Suprapubic skin (tissue), 4 donors: ENCODE results near the gene KSR2. TPM values are rescaled to one million over a fixed set of nuclear protein-coding genes. Genes with fewer than 3 reads are reported as not detected.
"Not testable (repeated sequence)": the region's sequence is repeated elsewhere in the genome, so short reads cannot be mapped to it uniquely, and the experiment has no call there.

Experiments used
- DNase-seq, 2 donors: peaks; one replicate each; pipeline ENCODE4 v3.0.0-alpha.2; 2019; ENCODE audit warnings: low spot score in 2 of 2
- H3K27ac ChIP-seq: fragments of 200-600 bp; sonication (generic); one replicate; pipeline ENCODE4 v1.5.1; 2019
- H3K27me3 ChIP-seq: fragments of 200-600 bp; sonication (generic); one replicate; pipeline ENCODE4 v1.5.1; 2019
- H3K36me3 ChIP-seq: fragments of 200-600 bp; sonication (generic); one replicate; pipeline ENCODE4 v1.5.1; 2019
- H3K4me1 ChIP-seq: fragments of 200-600 bp; sonication (generic); one replicate; pipeline ENCODE4 v1.5.1; 2019
- H3K4me3 ChIP-seq: fragments of 200-600 bp; sonication (generic); one replicate; pipeline ENCODE4 v1.5.1; 2019; ENCODE audit warnings: mild to moderate bottlenecking
- H3K9me3 ChIP-seq: fragments of 200-600 bp; sonication (generic); one replicate; pipeline ENCODE4 v1.5.1; 2019
- CTCF ChIP-seq, 2 donors: fragments of 200-600 bp in 1 of 2; fragments of 450-650 bp in 1 of 2; sonication (generic) in 1 of 2; IDR thresholded peaks; one replicate each; pipeline ENCODE4 v1.5.1; 2016 to 2019; ENCODE audit warnings: antibody characterized with exemption in 2 of 2, mild to moderate bottlenecking in 1 of 2, moderate library complexity in 1 of 2
- EP300 ChIP-seq: sonication (generic); formaldehyde crosslinking; IDR thresholded peaks from one replicate; pipeline ENCODE4 v1.6.1; 2017; ENCODE audit warnings: antibody characterized with exemption
- POLR2A ChIP-seq, 2 donors: fragments of 450-650 bp; IDR thresholded peaks; one replicate each; pipeline ENCODE4 v1.6.1; 2017; ENCODE audit warnings: antibody characterized with exemption in 2 of 2, mild to moderate bottlenecking in 2 of 2, moderate library complexity in 2 of 2
- POLR2AphosphoS5 ChIP-seq, 3 donors: sonication (generic); formaldehyde crosslinking; IDR thresholded peaks; one replicate each; pipeline ENCODE4 v1.6.1; 2017; ENCODE audit warnings: antibody characterized with exemption in 3 of 3
- WGBS: methylation state at CpG from one replicate; pipeline ENCODE4 v1.1.5; 2018; 5-methylcytosine and 5-hydroxymethylcytosine counted together
- total RNA-seq, 4 donors: library from RNA; depleted of rRNA; stranded (reverse); fragments of >200 nt; gene quantifications; one replicate each; pipeline ENCODE4 v1.1.0, GENCODE V29; 2016

Gene KSR2
- total RNA-seq, 4 donors from 2014 or later: 0.24 to 0.39 (median 0.38) TPM; not detected in 1

- no peak for DNase-seq
- H3K4me1 ChIP-seq: no peaks in the 10 kb centered on the region
- no peaks in the 10 kb centered on the region for H3K36me3 ChIP-seq
- H3K4me3 ChIP-seq: no peak overlapping the region
- no peaks in the 10 kb centered on the region for H3K27me3 ChIP-seq
- H3K9me3 ChIP-seq: no peaks in the 10 kb centered on the region
- no peak overlapping the region for H3K27ac ChIP-seq
- TF ChIP-seq EP300 (no peak), POLR2AphosphoS5 (IDR thresholded peaks at IDR 0.05) (no peak), POLR2A (IDR thresholded peaks at IDR 0.05) (no peak), CTCF (IDR thresholded peaks at IDR 0.05) (no peak)
- 90% methylated on average over 5 of the region's 6 CpGs for WGBS
Measured at GRCh38 chr12:117640511-117640910, 328.3 kb downstream of the KSR2 start.

- Histone ChIP-seq H3K36me3 (no peaks in the 10 kb centered on the region), H3K27me3 (peaks cover 4% of the 10 kb centered on the region), H3K9me3 (no peaks in the 10 kb centered on the region), H3K4me1 (no peaks in the 10 kb centered on the region), H3K27ac (no peak overlapping the region), H3K4me3 (no peak overlapping the region)
- 75% methylated on average over 2 of the region's 2 CpGs for WGBS
- TF ChIP-seq EP300: no peak
- TF ChIP-seq POLR2AphosphoS5 (IDR thresholded peaks at IDR 0.05): no peak
- no peak for TF ChIP-seq CTCF (IDR thresholded peaks at IDR 0.05)
- TF ChIP-seq POLR2A (IDR thresholded peaks at IDR 0.05): no peak
- DNase-seq: no peak
Measured at GRCh38 chr12:117629454-117629853, 339.3 kb downstream of the KSR2 start.

GRCh38 chr12:117628711-117629110, 340.1 kb downstream of the KSR2 start:
- 78% methylated on average over 4 of the region's 7 CpGs for WGBS
- not testable (repeated sequence) for H3K4me1 ChIP-seq, DNase-seq, H3K9me3 ChIP-seq, H3K36me3 ChIP-seq, H3K4me3 ChIP-seq, H3K27me3 ChIP-seq, H3K27ac ChIP-seq

DNA sequence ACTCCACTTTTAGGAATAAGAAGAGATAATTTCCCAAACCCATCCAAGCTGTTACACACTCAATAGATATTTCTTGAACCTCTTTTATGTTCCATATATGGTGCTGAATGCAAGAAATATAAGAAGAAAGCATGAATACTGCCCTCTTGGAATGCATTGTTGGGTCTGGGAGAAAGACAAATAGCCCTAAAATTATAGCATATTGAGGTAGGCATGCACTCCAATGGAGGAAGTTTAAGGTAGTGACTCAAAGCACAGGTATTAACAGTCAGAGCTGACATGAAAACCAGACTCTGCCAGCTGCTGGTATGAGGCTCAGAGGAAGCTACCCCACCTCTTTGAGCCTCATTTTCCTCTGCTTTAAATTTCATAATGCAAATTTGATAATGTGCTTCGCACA, 346.0 kb downstream of the KSR2 start:
- H3K4me3 ChIP-seq: no peak overlapping the region
- H3K27me3 ChIP-seq: no peaks in the 10 kb centered on the region
- no peak for TF ChIP-seq POLR2AphosphoS5 (IDR thresholded peaks at IDR 0.05)
- TF ChIP-seq CTCF (IDR thresholded peaks at IDR 0.05): no peak
- no peak for TF ChIP-seq POLR2A (IDR thresholded peaks at IDR 0.05)
- no peak for TF ChIP-seq EP300
- H3K4me1 ChIP-seq: no peaks in the 10 kb centered on the region
- no peak overlapping the region for H3K27ac ChIP-seq
- H3K36me3 ChIP-seq: no peaks in the 10 kb centered on the region
- no peaks in the 10 kb centered on the region for H3K9me3 ChIP-seq
- WGBS: 96% methylated on average over 1 of the region's 1 CpG
- no peak for DNase-seq

DNA sequence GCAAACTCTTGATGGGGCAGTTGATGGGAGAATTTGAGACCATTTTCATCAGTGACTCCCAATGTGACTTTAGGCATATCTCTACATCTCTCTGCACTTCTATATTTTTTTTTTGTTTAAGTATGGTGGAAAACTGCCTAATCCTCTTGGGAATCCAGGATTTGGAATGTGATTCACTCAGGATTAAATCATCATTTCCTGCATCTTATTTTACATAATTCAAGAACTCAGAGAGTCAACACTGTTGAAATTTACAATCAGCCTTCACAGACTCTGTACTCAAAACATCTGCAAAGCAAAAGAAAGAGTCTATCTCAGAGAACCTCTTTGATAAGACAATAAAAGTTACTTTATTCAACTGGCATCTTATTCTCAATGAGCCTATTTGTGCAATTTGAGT, 346.7 kb downstream of the KSR2 start:
- Histone ChIP-seq H3K27ac (no peak overlapping the region), H3K4me1 (no peaks in the 10 kb centered on the region), H3K4me3 (no peak overlapping the region), H3K27me3 (no peaks in the 10 kb centered on the region), H3K36me3 (no peaks in the 10 kb centered on the region), H3K9me3 (no peaks in the 10 kb centered on the region)
- no peak for TF ChIP-seq POLR2A (IDR thresholded peaks at IDR 0.05)
- no peak for TF ChIP-seq EP300
- TF ChIP-seq POLR2AphosphoS5 (IDR thresholded peaks at IDR 0.05): no peak
- no peak for TF ChIP-seq CTCF (IDR thresholded peaks at IDR 0.05)
- DNase-seq: no peak

DNA sequence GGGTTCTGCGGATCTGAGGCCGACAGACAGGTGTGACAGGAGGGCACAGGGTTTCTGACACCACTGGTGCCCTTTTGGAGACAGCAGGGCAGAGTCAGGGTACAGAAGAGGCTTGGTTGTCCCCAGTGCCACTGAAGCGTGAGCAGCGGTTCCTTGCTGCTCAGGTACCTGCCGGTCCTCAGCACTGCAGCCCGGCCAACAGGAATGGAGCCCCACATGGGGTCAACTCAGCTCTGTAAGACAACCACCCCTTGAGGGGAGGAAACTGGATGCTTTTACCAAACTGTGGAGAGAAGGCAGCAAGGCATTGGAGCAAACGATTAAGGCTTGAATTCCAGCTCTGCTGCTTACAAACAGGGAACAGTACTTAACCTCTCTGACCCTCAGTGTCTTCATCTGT, 361.0 kb downstream of the KSR2 start:
- H3K27ac ChIP-seq: no peak overlapping the region
- no peaks in the 10 kb centered on the region for H3K4me1 ChIP-seq
- 64% methylated on average over 7 of the region's 7 CpGs for WGBS
- H3K36me3 ChIP-seq: no peaks in the 10 kb centered on the region
- DNase-seq: no peak
- H3K4me3 ChIP-seq: no peak overlapping the region
- TF ChIP-seq POLR2A (IDR thresholded peaks at IDR 0.05) (no peak), EP300 (no peak), CTCF (IDR thresholded peaks at IDR 0.05) (no peak), POLR2AphosphoS5 (IDR thresholded peaks at IDR 0.05) (no peak)
- H3K9me3 ChIP-seq: no peaks in the 10 kb centered on the region
- H3K27me3 ChIP-seq: peaks cover 8% of the 10 kb centered on the region
